Posterior vena cava (tissue), 2 donors: Measurements from ENCODE around the gene FAM83C. TPM values are rescaled to one million over a fixed set of nuclear protein-coding genes. Genes with fewer than 3 reads are reported as not detected.

Source experiments
- DNase-seq: peaks from one replicate; pipeline ENCODE4 v3.0.0-alpha.2; 2020; ENCODE audit warnings: low spot score
- intact Hi-C, 2 donors: fragments of 100-400 bp; cut with DNase I; formaldehyde crosslinking; loops; one replicate each; pipeline versions ENCODE4 v1.14.1 to v1.14.2; 2022 to 2023
- long read RNA-seq, 2 donors: library from polyadenylated mRNA; unstranded; transcript quantifications; one replicate each; pipeline ENCODE4 v2.0.0, GENCODE V29; 2020 to 2021
- total RNA-seq, 2 donors: library from RNA; stranded (reverse); fragmentation: NEBNext Ultra II Directional; extraction: Animal tissue kit (Norgen Biotek cat#: 25700); gene quantifications; one replicate each; pipeline ENCODE4 v1.2.1, GENCODE V29; 2021
- donor health status: DM: yes; HTN: yes; CAD: no.
- donor health status: DM: yes; HTN: yes; CAD: no.

FAM83C gene
- not detected for total RNA-seq
- long read RNA-seq, donor 1 = 0 reads
- long read RNA-seq, donor 2 = 0 reads

DNA sequence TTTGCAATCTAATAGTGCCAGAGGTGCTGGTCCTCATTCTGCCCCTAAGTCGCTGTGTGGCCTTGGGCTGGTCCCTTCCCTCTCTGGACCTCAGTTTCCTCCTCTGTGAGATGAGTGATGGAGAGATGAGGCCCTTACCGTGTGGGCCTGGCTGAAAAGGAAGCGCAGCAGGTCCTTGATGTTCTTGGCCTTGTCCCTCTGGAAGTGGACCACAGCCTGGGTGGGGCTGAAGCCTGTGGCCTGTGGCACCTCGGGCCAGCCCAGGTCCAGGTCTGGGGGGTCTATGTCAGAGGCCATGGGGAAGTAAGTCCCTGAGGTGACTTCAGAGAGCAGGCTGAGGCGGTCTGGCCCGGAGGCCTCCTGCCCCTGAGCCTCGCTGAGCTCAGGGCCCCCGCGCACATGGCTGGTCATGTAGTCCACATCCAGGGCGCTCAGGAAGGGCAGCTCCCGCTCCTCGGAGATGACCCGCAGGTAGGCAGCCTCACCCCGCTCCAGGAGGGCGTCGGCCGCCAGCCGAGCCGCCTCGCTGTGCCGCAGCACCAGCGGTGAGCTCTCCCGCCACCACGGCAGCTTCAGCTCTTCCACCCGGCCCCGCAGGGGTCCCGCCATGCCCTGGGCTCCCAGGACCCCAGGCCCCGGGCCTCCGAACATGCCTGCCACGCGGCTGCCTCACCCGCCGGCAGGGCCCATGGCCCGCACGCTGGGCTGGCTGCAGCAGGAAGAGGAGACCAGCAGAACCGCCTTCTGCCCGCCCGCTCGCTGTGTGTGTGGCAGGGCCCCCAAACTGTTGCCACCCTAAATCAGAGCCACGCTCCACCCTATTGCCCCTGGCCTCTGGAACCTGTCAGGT is at the start of gene FAM83C:
Gene FAM83C (minus strand): TSS at position 772 of the 850 bp plus-strand sequence. CDS start 121 bp downstream, at position 651.
- intact Hi-C loops = no loop called here
- DNase-seq = no peak

DNA sequence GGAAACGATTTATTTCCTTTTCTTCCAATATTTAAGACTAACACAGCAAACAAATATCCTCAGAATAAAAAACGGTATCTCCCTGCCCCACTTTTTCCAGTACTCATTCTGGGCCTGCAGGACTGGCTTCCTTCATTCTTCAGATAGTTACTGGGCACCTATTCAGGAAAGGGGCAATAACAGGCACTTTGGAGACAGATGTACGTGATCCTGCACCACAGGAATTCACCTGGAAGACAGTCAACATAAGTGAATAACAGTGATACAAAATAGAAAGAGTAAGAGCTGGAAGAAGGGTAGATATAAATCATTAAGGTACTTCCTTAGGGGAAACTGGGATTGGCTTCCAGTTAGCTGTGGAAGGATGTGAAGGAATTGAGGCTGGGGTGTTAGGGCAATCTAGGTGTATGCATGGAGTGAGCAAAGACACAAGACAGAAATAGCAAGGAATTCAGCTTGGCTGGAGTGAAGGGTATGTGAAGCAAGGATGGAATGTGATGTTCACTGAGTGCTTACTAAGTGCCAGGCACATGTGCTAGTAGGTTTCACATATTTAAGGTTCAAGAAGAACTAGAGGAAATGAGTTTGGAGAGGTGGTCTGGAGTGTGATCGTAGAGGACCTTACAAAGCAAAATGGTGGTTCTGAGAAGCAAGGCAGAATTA is 49.3 kb upstream of the FAM83C start:
- intact Hi-C loops = no loop called here

DNA sequence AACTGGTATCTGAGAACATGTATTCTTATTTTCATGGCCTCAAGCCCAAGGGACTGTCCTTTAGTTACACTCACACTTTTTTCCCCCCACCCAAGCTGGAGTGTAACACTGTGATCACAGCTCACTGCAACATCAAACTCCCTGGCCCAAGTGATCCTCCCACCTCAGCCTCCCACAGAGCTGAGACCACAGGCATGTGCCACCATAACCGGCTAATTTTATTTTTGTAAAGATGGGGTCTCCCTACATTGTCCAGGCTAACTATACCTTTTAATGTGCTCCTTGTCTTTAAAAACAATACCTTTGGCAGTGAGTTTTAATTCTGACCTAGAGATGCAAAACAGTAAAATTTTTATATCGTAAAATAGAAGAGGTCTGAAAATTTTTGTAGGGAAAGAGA is 48.2 kb upstream of the FAM83C start:
- DNase-seq = no peak
- intact Hi-C loops = no loop called here

More for the DNA sequence above, 49.3 kb upstream of the FAM83C start:
- no peak for DNase-seq

DNA sequence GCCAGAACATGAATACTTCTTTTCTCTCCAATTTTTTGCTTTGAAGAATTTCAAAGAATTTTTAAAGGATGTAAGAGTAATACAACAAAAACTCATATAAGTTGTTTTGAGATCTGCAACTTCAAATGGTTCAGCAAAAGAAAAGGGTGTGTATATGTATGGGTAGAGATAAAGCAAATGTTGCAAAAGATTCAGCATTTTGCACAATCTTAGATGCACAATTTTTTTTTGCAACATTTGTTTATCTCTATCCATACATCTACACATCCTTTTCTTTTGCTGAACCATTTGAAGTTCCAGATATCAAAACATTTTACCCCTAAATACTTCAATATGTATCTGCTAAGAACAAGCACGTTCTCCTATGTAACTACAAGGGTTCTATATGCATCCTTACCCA is 47.4 kb upstream of the FAM83C start:
- no peak for DNase-seq
- intact Hi-C loops = no loop called here

DNA sequence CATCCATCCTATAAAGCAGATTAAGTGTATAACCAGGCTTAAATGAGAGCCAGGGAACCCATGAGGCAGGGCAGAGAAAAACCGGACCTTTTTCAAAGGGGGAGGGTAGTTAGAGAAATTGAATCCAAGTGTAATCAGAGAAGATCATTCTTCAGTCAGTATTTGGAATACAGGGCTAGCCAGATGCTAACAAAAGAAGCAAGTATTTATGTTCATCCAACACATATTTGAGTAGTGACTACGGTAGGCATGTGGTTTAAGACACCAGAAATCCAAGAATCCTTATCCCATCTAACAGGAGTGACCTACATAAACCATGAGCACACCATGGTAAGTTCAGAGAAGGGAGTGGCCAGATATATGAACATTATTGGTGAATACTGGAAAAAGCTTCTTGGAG is 46.8 kb upstream of the FAM83C start:
- intact Hi-C loops = no loop called here
- DNase-seq = no peak

DNA sequence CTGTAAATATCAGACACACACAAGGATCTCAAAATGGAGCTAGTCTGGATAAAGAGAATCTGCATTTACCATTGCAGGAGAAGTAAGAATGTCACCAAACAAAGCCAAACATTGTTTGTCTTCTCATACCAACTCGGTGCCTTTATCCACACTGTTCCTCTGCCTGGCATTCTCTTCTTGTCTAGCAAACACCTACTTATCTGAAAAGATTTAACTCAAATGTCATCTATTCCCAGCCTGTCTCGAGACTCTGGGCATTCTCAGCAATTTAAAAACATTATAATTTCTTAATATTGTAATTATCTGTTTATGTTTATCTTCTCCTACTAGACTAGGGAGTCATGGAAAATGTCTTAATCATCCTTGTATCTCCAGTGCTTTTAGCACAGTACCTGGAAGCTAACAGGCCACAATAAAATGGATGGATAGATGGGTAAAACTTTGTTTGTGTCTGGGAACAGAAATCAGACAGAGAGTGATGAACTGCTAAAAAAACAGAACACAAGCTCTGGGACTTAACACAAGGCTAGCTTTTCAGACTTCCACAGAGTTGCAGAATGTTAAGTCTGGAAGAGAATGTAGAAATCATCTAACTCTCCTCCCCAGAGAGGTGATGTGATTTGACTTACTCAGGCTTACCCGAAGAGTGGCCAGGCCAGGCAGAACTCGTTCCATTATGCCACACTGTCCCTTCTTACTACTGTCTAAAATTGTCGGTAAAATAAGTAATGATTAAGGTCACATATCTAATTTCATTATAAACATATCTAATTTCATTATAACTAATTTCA is 42.3 kb upstream of the FAM83C start:
- DNase-seq = no peak
- intact Hi-C loops = no loop called here

DNA sequence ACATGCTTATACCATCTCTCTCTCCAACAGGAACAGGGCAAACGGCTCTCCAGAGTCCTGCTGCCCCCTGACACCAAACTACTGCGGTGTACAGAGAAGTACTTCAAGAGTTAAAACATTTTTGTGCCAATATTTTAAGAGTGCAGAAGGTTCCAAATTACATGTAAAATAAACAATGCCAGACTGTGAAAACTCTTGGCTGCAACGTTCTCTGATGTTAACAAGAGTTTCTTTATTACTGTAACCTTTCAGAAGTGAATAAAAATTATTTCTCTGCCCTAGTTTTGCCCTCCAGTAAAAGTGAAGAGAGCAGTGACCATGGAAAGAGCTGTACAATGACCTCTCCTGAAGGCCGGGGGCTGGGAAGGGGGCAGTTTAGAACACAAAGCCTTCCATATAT is 41.4 kb upstream of the FAM83C start:
- intact Hi-C loops = no loop called here
- DNase-seq = no peak

DNA sequence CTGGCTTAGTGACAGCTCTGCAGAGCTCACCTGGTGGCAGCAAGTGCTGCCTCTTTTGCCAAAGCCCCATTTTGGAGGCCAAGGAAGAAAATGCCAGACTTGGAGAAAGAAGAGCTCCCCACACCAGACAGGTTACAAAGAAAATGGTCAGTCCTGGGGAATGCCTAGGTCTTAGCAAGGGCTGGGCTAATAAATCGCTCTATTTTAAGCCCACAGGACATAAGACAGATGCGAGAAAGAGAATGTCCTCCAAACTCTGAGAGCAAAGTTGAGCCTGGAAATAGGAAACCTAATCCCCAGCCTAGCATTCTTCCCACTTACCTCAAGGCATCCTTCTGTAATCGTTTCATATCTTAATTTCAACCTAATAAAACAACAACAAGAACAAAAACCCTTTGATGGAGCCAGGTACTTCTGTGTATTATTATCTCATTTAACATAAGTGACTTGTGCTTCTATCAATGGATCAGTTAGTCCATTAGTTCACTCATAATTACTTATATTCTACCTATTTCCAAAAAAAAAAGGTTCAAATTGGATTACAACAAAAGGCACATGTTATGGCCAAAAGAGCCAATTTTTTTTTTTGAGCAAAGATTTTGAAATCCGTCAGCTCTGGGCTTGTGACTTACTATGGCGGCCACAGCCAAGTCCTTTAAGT is 40.4 kb upstream of the FAM83C start:
- DNase-seq = no peak
- intact Hi-C loops = no loop called here

DNA sequence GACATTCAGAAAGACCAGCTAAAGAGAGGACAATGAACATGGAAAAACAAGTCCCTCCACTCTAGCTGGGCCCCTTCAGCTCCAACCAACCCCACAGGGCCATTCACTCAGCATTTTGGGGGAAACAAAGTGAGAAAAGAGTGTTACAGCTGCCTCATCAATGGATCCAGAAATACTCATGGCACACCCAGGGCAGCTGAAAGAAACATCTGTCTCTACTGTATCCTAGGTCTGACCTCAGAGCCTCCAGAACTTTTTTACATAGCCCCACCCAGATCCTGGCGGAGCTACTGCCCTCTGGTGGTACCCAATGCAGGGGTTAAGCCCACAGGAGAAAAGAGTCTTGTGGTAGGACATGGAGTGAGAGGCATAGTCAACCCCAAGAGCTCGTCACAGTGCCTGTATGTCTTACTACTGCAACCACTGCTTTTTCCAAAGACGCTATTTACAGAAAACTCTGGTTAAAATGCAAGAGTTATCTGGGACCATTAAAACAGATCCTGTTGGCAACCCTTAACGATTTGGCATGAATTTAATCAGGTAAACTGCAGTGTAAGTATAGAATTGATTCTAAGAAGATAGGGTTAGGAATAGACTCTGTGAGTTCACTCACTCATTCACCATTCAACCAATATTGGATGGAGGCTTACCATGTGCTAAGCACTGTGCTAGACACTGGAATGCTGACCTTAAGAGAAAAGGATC is 37.4 kb upstream of the FAM83C start:
- intact Hi-C loops = no loop called here
- no peak for DNase-seq

DNA sequence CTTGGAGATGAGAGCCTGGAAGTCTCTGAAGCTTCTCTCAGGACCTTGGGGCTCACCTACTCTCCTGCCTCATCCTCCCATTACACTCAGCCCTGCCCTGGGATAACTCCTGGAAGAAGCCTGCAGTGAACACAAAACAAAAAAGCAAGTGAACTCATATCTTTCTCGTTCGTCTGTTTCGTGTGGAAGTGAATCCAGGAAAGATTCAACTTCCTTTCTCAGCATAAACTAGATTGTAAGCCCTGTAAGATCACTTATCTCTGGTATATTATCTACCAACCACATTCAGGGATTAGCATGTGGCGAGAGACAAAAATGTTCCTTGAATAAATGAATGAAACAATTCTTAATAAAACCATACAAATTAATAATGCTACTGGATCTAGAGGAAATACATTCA is 36.5 kb upstream of the FAM83C start:
- intact Hi-C loops = no loop called here

DNA sequence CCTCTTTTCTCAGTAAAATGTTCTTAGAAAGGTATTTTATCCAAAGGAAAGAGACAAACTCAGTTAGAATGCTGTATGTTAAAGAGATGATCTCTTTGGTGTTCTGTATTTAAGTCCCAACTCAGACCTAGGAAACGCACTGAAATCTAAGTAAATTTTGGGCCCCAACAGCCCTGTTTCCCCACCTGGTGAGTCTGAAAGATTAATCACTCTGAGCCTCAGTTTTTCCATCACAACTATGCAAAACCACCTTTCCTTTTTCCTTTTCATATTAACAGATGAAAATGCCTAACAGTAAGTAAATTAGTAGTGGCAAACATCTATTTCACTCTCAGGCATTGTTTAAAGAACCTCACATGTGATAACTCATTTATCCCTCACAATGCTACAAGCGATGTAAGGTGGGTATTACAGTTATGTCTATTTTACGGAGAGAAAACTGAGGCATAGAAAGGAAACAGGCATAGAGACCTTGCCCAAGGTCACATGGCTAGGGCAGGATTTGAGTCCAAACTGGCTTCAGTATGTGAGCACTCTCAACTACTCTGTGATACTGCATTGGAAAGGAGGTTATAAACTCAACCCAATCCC is 36.0 kb upstream of the FAM83C start:
- no peak for DNase-seq
- intact Hi-C loops = no loop called here

More for the DNA sequence above, 36.5 kb upstream of the FAM83C start:
- no peak for DNase-seq

DNA sequence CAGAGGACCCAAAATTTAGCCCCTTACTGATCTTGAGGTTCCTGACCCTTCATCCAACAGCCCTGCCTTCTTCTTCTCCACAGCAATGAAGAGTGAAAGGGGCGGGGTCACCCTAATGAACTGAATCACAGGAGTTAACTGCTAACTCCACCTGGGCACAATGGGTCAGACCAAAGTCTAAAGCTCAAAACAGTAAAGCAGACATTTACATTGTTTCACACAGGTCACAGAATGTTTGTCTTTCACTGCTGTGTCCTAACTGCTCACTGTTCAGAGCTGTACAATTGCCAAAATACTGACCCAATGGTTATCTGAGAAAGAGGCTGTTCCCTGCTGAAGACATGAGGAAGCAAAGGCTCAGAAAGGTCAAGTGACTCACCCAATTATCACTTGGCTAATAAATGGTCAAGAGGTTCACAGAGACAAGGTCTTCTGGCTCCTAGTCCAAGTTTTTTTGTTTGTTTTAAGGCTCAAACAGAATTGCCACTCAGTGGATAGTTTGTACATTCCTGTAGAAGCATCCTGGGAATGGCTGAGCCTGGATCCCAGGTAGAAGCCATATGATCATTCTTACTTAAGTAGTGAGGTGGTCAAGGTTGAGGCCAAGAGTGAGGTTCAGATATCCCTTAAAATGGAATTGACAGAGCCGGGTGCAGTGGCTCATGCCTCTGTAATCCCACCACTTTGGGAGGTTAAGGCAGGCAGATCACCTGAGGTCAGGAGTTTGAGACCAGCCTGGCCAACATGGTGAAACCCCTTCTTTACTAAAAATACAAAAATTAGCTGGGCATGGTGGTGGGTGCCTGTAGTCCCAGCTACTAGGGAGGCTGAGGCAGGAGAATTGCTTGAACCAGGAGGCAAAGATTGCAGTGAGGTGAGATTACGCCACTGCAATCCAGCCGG is 35.1 kb upstream of the FAM83C start:
- no peak for DNase-seq
- intact Hi-C loops = no loop called here

DNA sequence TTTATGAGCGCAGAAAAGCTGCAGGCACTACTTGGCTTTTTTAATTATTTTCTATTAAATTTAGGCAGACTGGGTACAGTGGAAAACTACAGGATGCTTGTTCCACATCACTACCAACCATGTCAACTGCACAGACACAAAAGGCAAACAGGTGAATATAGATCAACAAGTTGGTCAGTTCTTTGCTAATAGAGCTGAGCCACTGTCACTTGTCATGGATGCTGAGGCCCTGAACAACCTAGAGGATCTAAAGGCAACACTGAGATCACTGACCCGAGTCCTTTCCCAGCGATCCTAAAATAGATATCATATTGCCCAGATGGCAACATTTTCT is 34.5 kb upstream of the FAM83C start:
- no peak for DNase-seq
- intact Hi-C loops = no loop called here

DNA sequence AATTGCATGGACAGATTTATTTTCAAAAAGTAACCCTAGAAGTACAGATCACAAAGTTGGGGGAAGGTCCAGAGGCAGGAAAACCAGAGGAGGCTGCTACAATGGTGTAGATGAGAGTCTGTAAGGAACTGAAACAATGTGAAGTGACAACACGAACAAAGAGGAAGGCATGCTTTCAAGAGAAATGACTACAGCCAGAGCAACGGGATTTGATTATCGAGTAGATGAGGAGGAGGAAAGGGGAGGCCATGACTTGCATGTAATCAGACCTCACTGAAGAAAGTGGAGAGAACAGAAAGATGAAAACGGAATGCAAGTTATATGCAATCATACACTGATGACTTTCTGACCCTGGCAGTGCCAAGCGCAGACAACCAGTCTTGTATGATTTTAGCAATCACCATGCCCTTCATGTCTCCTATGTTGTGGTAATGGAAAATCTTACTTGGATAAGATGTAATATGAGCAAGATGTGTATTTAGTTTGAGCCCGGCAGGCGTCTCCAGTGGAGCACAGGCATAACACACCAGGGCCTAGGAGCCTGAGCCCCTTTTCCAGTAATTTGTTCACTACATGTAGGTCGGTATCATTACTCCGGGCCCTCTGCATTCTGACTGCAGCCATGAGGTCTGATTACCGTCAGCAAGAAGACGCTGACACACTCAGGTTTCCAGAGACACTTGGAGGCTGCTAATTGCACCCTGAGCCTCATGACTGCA is 34.0 kb upstream of the FAM83C start:
- no peak for DNase-seq
- intact Hi-C loops = no loop called here

DNA sequence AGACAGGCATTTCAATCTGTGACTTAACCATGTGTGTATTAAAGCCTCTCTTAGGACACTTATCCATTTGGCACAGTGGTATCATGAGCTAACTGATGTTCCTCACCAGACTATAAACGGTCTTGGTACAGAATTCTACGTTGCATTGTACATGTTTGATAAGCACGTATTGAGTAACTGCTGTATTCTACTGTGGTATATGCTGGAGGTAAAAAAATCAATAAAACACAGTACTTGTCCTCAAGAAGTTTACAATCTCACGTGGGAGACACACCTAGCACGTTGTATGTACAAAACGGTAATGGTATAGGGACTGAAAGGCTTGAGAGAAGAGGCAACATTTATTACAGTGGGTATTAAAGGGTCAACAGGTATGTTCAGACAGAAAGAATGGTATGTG is 33.2 kb upstream of the FAM83C start:
- no peak for DNase-seq
- intact Hi-C loops = no loop called here

DNA sequence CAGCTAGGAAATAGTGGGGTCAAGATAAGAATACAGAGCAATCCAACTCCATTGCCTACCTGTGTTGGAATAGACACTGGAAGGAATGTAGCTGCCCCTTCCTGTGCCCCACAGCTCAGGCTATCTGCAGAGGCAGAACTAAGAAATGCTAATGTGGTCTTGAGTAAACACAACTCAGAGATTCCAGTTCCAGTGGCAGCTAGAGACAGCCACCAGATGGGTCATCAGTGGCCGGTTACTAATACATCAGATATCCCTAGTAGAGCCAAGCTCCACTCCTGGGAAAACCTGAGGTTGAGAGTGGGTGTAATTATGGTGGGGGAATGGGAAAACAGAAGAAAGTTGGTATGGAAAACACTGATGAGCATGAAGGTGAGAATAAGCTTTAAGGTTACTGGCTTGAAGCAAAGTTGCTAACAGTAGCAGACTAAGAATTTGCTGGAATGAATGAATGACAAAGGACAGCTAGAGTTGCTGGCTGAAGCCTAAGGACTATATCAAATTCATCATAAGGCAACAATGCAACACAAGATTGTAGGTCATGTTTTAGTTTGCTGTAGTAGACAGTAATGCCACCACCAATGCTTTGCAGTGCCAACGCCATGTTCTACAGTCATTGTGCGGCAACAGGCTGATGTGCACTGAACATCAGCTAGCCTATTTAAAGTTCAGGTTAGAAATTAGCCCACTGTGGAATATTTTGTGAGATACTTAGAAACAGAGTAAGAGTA is 28.3 kb upstream of the FAM83C start:
- intact Hi-C loops = no loop called here
- no peak for DNase-seq

DNA sequence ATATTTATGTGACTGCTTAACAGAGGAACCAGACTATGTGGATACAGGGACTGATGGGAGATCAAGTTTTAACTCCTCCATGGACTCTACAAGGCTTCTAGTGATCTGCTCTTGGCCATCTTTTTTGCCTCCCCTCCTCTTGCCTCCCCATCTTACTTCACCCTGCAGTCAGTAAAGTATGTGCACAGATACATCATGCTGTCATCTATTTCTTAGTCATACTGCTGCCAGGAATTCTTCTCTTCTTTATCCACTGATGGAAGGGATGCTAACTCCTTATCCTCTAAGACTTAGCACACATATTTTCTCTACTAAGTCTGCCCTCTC is 27.6 kb upstream of the FAM83C start:
- no peak for DNase-seq
- intact Hi-C loops = no loop called here
